Activated effector memory CD4-positive, alpha-beta T cell treated with Interleukin-2 at 50 U/mL for 16 hours (primary cell): ENCODE measurements around the gene TXNRD1.
"Not testable (repeated sequence)": the region's sequence is repeated elsewhere in the genome, so short reads cannot be mapped to it uniquely, and the experiment has no call there.

Experiments
- DNase-seq: peaks from one replicate; pipeline ENCODE4 v3.0.0-alpha.2; 2020

The TXNRD1 gene

DNA sequence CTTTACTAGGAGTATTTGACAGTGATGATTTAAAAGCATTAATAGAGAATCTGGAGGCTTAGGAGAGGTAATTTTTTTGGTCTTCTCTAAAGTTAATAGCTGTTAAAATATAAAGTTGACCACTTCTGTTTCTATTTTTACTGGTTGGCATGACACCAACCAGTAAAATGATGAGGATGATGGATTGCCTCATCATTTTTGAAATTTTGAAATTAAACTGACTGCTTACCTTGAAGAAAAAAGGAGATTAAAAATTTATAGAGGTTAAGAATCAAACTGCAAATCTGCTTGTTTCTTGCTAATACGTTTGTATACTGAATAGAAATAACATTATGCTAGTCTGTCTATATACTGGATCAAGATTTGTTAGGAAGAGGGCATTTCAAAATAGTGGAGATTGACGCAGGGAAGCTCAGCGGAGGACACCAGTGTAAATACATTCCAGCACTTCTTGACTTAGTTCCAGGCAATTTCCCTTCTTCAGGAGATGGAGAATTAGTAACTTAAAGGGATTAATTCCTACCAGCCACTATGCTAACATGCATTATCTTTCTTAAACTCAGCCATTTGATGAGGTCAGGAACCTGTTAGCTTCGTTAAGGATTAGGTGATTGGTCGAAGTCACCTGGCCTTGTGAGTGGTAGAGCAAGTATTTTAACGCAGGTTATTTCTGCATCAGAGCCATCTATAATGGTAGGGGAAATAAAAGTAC is 91.5 kb downstream of the TXNRD1 start:
- DNase-seq = no peak

DNA sequence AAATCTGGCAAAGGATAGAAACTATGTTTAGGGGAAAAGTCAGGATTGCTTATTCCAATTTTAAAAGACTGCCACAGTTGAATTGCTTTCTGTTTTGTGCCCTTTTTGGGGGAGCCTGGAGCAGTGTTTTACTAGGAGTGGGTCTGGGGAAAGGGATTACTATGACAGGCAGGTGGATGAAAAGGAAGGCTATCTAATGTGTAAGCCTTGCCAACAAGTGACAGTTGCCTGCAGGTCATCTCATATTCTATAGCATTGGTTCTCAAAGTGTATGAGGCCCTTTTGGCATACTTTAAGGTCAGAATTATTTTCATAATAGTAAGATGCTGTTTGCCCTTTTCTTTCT is 92.0 kb downstream of the TXNRD1 start:
- DNase-seq = no peak

DNA sequence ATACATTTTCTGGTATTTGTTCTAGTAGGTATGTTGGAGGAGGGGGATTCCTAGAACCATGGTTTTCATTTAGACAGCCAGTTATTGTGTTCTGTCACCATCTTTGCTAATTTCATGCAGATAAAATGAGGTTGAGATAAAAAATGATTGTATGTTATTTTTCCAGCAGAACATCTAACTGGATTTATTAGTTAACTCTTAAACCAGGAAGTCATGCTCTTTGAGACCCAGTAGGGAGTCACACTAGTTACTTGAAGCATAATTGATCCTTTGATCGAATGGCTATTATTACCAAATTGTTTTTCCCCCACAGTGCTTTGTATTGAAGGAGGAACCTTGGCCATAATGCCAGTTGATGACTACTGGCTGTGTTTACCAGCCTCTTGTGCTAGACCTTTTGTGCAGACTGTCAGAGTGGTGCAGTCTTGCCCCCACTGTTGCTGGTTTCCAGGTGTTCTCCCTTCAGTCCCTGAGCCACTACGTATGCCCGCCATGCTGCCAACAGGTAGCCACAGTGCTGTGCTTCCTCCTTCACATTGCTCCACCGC is 93.9 kb downstream of the TXNRD1 start:
- no peak for DNase-seq

DNA sequence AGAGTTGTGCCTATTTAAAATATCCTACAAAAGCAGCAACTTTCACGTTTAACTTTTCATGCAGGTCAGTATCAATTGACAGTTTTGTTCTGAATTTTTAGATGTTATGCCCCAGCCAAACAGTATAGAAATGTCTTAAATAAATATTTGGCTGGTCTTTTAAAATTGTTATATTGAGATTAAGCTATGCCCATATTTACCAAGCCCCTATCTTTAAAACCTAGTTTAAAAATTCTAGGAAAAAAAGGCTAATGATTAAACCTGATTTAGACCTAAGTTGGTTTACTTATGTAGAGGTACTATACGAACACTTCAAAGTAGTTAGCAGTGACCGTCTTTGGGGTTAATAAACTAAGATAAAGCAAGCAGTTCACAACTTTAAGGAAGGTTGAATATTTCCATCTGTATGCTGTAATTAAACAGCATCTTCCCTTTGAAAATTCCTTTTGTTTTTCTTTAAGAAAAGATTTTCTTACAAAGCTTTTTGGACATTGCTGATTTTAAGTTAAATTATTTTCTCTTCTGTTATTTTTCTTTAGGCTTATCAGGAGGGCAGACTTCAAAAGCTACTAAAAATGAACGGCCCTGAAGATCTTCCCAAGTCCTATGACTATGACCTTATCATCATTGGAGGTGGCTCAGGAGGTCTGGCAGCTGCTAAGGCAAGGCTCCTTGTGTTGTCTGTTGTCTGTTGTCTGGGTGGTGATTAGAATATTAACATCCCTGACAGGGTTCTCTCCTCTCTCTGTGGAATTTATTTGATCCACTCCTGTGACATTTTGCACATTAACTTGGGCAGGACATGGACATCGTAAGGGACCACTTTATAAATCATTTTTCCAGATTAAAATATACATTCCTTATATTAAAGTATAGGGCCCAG is 95.4 kb downstream of the TXNRD1 start:
- DNase-seq = no peak

DNA sequence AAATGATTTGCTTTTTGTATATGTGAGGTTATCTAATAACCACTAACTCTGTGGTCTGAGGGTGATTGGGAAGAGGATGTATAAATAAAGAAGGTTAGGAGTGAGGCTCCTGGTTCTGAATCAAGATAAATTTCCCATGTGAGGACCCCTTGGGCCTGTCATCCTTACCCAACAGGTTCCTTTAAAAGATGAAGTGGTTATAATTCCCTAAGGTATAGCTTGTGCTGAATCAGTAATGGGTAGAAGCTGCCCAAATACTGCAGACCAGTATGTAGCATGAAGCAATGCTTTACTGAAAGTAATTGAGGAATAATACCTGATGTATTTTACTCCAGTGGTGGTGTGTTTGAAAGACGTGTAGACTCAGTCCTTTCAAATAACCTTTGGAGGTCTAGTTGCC is 96.6 kb downstream of the TXNRD1 start:
- no peak for DNase-seq

DNA sequence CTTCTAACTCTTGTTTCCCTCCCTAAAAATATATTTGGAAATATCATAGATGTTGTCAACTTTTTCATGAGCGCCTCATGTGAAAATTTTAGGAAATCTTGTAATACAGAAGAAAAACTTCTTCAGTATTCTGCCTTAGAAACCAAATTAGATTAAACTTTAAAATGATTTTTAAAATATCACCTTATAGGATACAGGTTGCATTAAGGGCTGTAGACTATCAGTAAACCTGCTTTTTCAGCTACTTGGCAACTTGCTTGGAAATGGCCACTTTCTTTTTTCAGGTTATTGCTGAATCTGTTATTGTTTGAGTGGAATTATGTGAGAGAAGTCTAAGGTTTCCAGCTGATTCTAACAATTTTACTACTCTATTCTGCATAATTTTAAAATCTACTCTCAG is 97.1 kb downstream of the TXNRD1 start:
- DNase-seq = no peak

DNA sequence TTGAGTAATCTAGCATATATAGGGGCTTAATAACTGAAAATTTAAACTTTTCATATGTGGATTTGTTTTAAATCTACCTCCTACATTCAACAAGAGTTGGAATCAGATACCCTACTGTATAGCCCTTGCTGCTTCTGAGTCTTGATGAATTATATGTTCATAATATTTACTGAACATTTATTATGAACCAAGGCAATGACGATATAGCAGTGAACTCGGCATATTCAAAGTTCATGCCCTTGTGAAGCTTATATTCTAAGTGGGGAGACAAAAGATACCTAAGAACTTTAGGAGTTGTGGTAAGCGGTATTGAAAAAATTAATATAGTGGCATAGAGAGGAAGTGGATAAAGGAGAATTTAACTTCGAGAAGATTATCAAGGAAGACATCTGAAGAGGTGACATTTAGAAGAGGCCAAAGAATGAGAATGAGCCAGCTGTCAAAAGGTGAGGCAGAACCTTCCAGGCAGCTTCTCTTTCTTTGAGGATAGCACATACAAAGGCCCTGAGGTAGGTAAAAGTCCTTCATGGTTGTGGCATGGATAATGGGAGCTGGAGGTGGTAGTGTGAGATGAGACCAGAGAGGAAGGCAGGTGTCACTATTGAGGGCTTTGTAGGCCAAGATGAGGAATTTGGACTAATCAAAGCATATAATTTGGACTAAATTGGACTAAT is 98.1 kb downstream of the TXNRD1 start:
- DNase-seq = no peak

DNA sequence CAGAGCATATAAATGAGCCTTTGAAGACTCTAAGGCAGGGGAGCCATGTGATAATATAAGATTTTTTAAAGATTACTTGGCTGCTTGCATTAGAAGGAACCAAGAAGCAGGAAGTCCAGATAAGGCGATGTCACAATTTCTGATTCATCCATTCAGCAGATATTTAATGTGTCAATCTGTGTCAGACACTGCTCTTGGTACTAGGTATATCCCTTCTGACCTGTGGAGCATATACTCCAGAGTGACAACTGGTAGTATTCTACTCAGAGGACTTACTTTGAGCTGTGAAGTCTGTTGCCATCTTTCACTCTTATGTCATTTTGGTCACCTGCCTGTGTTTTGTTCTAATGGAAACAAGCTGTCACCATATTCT is 98.6 kb downstream of the TXNRD1 start:
- DNase-seq = no peak

DNA sequence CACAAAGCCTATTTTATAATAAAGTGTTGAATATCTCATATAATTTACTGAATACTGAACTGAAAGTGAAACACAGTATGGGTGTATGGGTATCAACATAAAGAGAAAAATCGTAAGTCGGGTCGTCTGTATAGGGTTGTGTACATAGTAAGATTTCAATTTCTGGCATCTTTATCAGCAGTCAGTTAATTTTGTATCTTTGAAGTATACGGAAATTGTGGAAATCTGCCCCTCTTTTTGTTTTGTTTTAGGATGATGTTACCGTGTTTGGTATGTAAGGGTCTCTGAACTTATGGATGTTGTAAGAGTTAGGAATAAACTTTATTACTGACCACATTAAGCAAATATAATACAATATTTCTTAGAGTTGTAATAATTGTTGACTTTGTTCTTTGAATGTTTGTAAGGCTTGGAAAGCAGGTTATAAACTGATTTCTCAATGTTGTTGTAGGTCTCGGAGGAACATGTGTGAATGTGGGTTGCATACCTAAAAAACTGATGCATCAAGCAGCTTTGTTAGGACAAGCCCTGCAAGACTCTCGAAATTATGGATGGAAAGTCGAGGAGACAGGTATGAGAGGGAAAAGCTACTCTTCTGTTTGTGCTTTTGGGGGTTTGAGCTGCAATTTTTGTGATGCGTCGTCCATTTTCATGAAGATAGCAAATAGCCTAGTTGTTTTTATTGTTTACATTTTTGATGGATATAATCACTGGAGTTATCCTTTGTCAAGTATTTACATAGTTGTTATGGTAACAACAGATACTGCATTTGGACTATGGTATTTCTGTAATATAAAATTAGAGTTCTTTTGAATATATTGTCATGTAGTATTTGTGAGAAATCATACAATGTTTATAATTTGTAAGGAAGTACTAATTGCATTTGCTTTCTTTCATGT is 100.0 kb downstream of the TXNRD1 start:
- DNase-seq = no peak

DNA sequence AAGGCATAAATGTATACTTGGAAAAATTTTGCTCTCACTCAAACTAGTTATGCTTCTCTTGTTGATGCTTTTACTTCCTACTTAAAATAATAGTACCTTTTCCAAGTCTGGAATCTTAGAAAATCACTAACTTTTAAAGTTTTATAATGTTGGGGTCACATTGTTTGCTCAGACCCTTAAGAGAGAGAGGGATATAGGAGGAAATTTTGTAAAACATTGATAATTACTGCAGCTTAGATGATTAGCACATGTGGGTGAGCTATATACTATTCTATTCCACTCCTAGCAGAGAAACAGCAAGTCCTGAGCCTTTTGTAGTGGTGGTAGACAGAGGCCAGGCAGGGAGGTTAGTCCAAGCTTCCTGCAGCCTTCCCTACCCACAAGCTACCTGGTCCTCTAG is 101.4 kb downstream of the TXNRD1 start:
- no peak for DNase-seq

DNA sequence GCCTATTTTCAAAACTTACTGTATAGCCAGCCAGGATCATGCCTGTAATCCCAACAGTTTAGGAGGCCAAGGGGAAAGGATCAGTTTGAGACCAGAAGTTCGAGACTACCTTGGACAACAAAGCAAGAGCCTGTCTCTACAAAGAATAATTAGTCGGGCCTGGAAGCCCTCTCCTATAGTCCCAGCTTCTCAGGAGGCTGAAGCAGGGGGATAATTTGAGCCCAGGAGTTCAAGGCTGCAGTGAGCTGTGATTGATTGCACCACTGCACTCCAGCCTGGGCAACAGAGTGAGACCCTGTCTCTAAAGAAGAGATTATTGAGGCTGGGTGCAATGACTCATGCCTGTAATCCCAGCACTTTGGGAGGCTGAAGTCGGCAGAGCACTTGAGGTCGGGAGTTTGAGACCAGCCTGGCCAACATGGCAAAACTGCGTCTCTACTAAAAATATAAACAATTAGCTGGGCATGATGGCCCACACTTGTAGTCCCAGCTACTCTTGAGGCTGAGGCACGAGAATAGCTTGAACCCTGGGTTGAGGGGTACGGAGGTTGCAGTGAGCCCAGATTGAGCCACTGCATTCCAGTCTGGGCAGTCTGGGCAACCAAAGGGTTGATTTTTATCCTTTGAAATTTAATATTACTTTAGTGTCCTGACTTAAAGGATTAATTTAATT is 102.1 kb downstream of the TXNRD1 start:
- DNase-seq = no peak

DNA sequence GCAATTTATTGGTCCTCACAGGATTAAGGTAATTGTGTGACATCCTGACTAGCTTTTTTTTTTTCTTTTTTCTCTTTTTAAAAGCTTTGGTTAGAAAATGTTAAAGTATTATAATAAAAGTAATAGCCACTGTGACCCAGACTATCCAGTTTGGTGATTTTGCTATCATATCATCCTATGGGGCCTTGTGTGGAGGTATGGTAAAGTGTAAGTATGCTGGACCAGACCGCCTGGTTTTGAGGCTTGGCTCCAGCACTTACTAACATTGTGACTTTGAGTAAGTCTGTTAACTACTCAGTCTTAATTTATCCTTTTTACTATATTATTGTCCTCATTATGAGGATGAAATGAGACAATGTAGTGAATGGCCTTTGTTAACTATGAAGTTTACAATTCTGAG is 103.4 kb downstream of the TXNRD1 start:
- no peak for DNase-seq

DNA sequence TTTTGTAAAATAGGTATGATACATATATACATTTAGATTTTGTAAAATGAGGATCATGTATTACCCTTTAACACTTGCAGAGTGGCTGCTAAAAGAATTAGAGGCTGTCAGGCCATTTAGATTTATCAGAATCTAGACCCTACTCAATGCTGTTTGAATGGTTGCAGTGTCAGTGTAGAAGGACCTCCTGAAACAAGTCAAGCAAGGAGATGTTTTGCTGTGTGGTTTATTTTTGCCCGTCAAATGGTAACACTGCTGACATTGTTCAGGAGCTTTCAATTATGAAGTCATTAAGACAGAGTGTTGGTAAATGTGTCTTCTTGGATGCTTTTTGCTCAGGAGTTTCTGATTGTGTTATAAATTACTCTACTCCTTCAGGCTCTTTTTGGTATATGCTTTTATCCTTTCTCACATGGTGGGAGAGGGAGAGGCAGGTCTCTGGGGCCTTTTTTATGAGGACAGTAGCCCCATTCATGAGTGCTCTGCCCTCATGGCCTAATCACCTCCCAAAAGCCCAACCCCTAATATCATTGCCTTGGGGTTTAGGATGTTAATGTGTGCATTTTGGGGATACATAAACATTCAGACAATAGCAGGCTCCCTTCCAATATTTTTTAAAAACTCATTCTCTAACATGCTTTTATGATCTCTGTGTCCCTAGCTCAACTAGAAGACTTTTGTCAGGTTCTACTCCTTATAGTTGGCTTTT is 104.5 kb downstream of the TXNRD1 start:
- no peak for DNase-seq

DNA sequence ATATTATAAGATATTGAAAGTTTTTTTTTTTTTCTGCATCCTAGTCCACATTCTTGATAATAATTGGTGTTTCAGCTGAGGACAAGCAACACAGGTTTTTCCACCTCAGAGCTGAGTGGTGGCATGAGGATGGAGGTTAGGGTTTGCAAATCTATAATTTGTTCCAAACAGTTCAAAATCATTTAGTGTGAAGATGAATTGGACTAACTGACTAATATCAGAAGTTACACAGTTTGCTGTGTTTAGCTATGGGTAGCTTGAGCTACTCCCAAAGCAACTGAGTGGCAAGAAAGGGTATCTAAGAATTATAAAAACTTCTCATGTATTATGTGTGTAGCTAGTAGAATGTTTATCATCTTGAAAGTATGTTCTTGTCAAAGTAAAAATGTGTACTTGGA is 105.0 kb downstream of the TXNRD1 start:
- DNase-seq = no peak

DNA sequence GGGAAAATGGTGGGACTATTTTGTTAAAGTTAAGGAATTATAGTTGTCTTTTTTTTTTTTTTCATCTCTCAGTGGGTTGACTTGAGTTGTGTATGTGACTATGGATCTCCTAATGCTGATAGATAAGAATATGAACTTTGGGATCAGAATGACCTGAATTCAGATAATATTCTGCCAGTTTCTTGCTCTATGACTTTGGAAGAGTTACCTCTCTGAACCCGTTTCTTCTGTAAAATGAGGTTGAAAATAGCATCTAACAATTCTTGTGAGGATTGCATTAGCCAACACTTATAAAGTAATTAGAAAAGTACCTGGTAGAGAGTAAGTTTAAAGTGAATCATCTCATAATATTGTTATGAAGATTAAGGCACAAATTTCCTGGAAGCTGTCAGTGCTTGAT is 106.4 kb downstream of the TXNRD1 start:
- DNase-seq = no peak

DNA sequence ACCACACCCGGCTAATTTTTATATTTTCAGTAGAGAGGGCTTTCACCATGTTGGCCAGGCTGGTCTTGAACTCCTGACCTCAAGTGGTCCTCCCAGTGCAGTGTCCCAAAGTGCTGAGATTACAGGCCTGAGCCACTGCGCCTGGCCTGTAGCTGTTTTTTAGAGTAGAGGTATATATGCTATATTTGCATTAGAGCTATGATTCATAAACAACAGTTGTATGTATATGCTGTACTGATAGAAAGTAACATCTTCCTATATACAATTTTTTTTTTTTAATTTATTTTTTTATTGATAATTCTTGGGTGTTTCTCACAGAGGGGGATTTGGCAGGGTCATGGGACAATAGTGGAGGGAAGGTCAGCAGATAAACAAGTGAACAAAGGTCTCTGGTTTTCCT is 107.0 kb downstream of the TXNRD1 start:
- not testable (repeated sequence) for DNase-seq

DNA sequence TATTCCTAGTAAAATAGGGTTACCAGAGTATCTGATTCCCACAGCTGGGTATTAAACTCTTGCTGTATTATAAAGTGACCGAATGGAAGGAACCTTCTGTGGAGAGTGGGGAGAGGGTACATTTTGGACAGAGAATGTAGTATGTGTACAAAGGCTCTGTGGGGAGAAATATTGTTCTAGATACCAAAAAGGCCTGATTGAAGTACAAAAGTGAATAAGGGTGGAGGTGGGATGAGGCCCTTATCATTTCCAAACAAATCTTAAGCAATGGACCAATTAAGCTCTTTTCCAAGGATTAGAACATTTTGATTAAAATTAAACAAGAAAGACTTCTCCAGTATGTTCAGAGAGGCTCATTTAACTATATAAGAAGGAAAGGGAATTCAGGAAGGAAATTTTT is 108.3 kb downstream of the TXNRD1 start:
- no peak for DNase-seq

DNA sequence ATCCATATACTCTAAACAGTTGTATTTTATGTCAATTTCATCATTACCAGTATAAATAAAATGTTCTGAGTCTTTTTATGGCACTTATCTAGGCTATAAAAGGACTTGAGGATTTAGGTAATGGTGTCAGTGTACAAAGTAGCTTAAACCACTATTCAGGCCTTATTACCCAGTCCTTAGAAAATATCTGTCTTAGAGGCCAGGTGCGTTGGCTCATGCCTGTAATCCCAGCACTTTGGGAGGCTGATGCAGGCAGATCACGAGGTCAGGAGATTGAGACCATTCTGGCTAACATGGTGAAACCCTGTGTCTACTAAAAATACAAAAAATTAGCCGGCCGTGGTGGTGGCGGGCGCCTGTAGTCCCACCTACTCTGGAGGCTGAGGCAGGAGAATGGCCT is 112.7 kb downstream of the TXNRD1 start:
- DNase-seq = not testable (repeated sequence)

DNA sequence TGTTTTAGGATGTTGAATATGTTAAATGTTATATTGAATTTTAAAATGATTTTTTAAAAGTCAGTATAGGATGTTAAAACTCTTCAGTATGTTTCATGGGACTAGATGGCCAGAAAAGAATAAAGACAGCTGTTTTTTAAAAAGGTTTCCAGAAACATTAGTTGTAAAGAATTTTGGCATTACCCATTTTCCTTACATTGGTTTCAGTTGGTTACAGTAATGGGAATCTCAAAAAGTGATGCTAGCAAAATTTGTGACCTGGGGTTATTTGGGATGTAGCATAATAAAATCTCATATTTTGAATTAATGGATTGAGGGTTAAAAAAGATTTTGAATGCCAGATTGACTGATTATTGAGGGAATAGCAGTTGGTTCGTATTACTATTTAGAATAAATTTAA is 113.2 kb downstream of the TXNRD1 start:
- no peak for DNase-seq

DNA sequence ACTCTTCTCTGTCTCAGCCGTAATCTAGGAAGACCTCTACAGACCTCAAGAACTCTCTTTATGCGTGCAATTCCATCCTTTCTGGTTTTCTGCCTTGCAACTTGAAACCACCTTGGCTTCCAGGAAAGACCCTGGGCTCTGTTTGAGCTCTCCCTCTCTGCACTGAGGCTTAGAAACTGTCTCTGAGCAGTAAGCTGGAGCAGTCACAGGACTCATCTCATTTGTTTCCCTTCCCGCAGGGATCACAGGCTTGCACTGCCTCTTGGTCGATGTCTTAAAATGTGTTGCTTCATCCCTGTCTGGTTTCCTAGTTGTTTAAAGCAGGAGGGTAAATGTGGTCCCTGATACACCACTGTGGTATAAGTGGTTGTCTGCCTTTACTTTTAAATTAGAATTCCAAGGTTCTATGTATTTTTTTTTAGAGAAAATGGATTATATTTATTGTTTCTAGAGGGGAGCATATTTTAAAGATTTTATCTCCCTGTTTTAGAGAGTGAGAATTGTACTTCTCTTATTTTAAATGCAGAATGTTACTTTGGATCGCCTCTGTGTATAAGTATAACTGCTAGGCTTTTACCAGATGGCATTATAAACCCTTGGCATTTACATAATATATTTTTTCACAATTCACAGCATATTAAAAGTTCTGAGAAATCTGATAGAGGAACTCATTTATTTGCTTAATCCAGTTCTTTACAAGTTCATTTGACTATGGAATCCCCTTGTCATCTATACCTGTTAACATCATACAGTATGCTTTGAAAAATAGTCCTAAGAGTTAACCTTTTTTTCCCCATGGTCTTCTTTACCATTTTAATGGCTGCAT is 114.3 kb downstream of the TXNRD1 start:
- DNase-seq = no peak

DNA sequence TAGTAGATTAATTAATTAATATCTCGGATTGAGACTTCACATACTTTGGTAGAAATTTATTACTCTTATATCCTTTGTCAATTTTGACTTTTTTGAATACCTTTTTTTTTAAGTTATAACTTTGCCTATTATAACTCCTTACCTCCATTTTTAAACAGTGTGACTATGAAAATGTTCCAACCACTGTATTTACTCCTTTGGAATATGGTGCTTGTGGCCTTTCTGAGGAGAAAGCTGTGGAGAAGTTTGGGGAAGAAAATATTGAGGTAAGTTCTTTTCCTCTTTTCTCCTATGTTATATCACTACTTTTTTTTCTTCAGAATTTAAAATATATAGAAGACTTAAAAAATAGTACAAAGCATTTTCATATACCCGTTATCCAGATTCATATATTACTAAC is 115.8 kb downstream of the TXNRD1 start:
- no peak for DNase-seq
